Breast epithelium (tissue), 4 donors: ENCODE measurements around the gene MYO1B. TPM values are rescaled to one million over a fixed set of nuclear protein-coding genes. Genes with fewer than 3 reads are reported as not detected.

ENCODE experiments used
- DNase-seq, 2 donors: peaks; one replicate each; pipeline ENCODE4 v3.0.0-alpha.2; 2019; ENCODE audit warnings: low spot score in 2 of 2
- H3K27ac ChIP-seq, 2 donors: fragments of 200-600 bp; sonication (generic) in 1 of 2; one replicate each; pipeline ENCODE4 v1.5.1; 2016 to 2019; ENCODE audit warnings: mild to moderate bottlenecking in 1 of 2
- H3K27me3 ChIP-seq, 2 donors: fragments of 200-600 bp; sonication (generic) in 1 of 2; one replicate each; pipeline versions ENCODE4 v1.5.1 to v1.6.0; 2017 to 2019; ENCODE audit warnings: control low read depth in 1 of 2, mild to moderate bottlenecking in 1 of 2
- H3K36me3 ChIP-seq: fragments of 200-600 bp; one replicate; pipeline ENCODE4 v1.5.1; 2019
- H3K4me1 ChIP-seq, 2 donors: fragments of 200-600 bp; sonication (generic); one replicate each; pipeline ENCODE4 v1.5.1; 2016 to 2019; ENCODE audit warnings: control low read depth in 1 of 2
- H3K4me3 ChIP-seq, 3 donors: fragments of 200-600 bp; sonication (generic); 1 replicate in 2 of 3; 2 replicates in 1 of 3; pipeline ENCODE4 v1.5.1; 2016 to 2019; ENCODE audit warnings: mild to moderate bottlenecking in 3 of 3, moderate library complexity in 2 of 3
- H3K9me3 ChIP-seq, 2 donors: fragments of 200-600 bp; sonication (generic) in 1 of 2; one replicate each; pipeline ENCODE4 v1.5.1; 2016 to 2019; ENCODE audit warnings: control low read depth in 1 of 2
- CTCF ChIP-seq, 3 donors: fragments of 450-650 bp; IDR thresholded peaks; one replicate each; pipeline ENCODE4 v1.5.1; 2016 to 2017; ENCODE audit warnings: antibody characterized with exemption in 3 of 3, mild to moderate bottlenecking in 3 of 3, moderate library complexity in 3 of 3
- POLR2A ChIP-seq: fragments of 450-650 bp; IDR thresholded peaks from one replicate; pipeline ENCODE4 v1.6.1; 2016; ENCODE audit warnings: antibody characterized with exemption, mild to moderate bottlenecking, moderate library complexity
- POLR2AphosphoS5 ChIP-seq, 3 donors: sonication (generic); formaldehyde crosslinking; IDR thresholded peaks; one replicate each; pipeline ENCODE4 v1.6.1; 2017; ENCODE audit warnings: antibody characterized with exemption in 3 of 3
- intact Hi-C: fragments of 100-400 bp; cut with DNase I; formaldehyde crosslinking; loops from one replicate; pipeline ENCODE4 v1.15.1; 2023; ENCODE audit warnings: low total_unique reads
- total RNA-seq, 3 donors: library from RNA; depleted of rRNA; stranded (reverse); fragments of >200 nt; gene quantifications; one replicate each; pipeline ENCODE4 v1.1.0, GENCODE V29; 2016

MYO1B gene
- total RNA-seq, 3 donors from 2014 or later, result 34.1 to 73.9 (median 63.9) TPM

- DNase-seq, result no peak
- Histone ChIP-seq H3K4me1 (no peaks in the 10 kb centered on the region), H3K9me3 (no peaks in the 10 kb centered on the region), H3K36me3 (no peaks in the 10 kb centered on the region), H3K27me3 (no peaks in the 10 kb centered on the region), H3K4me3 (no peak overlapping the region), H3K27ac (no peak overlapping the region)
- TF ChIP-seq POLR2A (no peak), POLR2AphosphoS5 (IDR thresholded peaks at IDR 0.05) (no peak), CTCF (IDR thresholded peaks at IDR 0.05) (no peak)
- intact Hi-C loops, result no loop called here
These were observed 53.1 kb downstream of the MYO1B start for GRCh38 chr2:191298306-191298705.

GRCh38 chr2:191299010-191299409 is 53.8 kb downstream of the MYO1B start:
- intact Hi-C loops, result no loop called here
- no peak overlapping the region for H3K4me3 ChIP-seq
- no peak for TF ChIP-seq CTCF (IDR thresholded peaks at IDR 0.05)
- no peak for TF ChIP-seq POLR2A
- TF ChIP-seq POLR2AphosphoS5 (IDR thresholded peaks at IDR 0.05), result no peak
- peaks cover 0 to 4% of the 10 kb centered on the region in 2 donors for H3K4me1 ChIP-seq
- H3K9me3 ChIP-seq, result no peaks in the 10 kb centered on the region
- H3K27me3 ChIP-seq, result no peaks in the 10 kb centered on the region
- H3K27ac ChIP-seq, result no peak overlapping the region
- DNase-seq, result no peak
- H3K36me3 ChIP-seq, result no peaks in the 10 kb centered on the region

- H3K4me1 ChIP-seq, result peaks cover 0 to 4% of the 10 kb centered on the region in 2 donors
- no peaks in the 10 kb centered on the region for H3K9me3 ChIP-seq
- no peak overlapping the region for H3K27ac ChIP-seq
- H3K4me3 ChIP-seq, result no peak overlapping the region
- no peak for TF ChIP-seq POLR2AphosphoS5 (IDR thresholded peaks at IDR 0.05)
- no peak for TF ChIP-seq CTCF (IDR thresholded peaks at IDR 0.05)
- no peak for TF ChIP-seq POLR2A
- H3K36me3 ChIP-seq, result no peaks in the 10 kb centered on the region
- intact Hi-C loops, result no loop called here
- H3K27me3 ChIP-seq, result no peaks in the 10 kb centered on the region
- no peak for DNase-seq
These were observed 54.7 kb downstream of the MYO1B start for GRCh38 chr2:191299866-191300265.

DNA sequence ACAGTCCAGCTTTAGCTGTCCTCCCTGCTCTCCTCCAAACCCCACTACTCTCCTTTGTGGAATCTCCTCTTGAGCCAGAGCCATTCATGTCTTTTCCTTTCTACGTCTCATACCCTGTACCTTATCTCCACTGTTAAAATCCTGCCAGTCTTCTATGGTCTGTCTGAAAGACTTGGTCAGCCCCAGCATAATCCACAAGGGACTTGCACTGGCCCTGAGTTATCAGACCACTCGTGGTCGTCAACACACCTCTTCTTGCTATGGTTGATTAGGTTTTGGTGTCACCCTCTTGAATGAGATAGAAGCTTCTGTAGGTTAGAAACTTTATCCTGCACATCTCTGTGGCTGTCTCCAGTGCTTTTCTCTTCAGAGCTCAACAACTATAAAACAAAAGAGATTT is 56.8 kb downstream of the MYO1B start:
- no peaks in the 10 kb centered on the region for H3K36me3 ChIP-seq
- H3K27ac ChIP-seq, result no peak overlapping the region
- intact Hi-C loops, result no loop called here
- no peak for DNase-seq
- no peak for TF ChIP-seq POLR2A
- H3K4me1 ChIP-seq, result peaks cover 0 to 4% of the 10 kb centered on the region in 2 donors
- no peak overlapping the region for H3K4me3 ChIP-seq
- no peaks in the 10 kb centered on the region for H3K9me3 ChIP-seq
- H3K27me3 ChIP-seq, result no peaks in the 10 kb centered on the region

GRCh38 chr2:191302459-191303139 is 57.4 kb downstream of the MYO1B start:
- TF ChIP-seq POLR2A, result no peak
- TF ChIP-seq POLR2AphosphoS5 (IDR thresholded peaks at IDR 0.05), result no peak
- TF ChIP-seq CTCF (IDR thresholded peaks at IDR 0.05), result no peak
- Histone ChIP-seq H3K4me1 (peaks cover 0 to 4% of the 10 kb centered on the region in 2 donors), H3K4me3 (no peak overlapping the region), H3K27ac (peak overlapping the region in 1 of 2 donors; percentile 46), H3K9me3 (no peaks in the 10 kb centered on the region), H3K27me3 (no peaks in the 10 kb centered on the region), H3K36me3 (no peaks in the 10 kb centered on the region)
- intact Hi-C loops, result no loop called here
- no peak for DNase-seq
